GM21381 (cell line): ENCODE results near the gene ATG4C.

Source experiments
- ATAC-seq: cut with Tn5 transposase; IDR thresholded peaks from one replicate; pipeline ENCODE4 v1.9.1; 2021; ENCODE audit warnings: mild to moderate bottlenecking, moderate library complexity; ENCODE audit not compliant: unreplicated experiment

The ATG4C gene

GRCh38 chr1:62903522-62903921 lies 119.6 kb downstream of the ATG4C start:
- no peak for ATAC-seq

DNA sequence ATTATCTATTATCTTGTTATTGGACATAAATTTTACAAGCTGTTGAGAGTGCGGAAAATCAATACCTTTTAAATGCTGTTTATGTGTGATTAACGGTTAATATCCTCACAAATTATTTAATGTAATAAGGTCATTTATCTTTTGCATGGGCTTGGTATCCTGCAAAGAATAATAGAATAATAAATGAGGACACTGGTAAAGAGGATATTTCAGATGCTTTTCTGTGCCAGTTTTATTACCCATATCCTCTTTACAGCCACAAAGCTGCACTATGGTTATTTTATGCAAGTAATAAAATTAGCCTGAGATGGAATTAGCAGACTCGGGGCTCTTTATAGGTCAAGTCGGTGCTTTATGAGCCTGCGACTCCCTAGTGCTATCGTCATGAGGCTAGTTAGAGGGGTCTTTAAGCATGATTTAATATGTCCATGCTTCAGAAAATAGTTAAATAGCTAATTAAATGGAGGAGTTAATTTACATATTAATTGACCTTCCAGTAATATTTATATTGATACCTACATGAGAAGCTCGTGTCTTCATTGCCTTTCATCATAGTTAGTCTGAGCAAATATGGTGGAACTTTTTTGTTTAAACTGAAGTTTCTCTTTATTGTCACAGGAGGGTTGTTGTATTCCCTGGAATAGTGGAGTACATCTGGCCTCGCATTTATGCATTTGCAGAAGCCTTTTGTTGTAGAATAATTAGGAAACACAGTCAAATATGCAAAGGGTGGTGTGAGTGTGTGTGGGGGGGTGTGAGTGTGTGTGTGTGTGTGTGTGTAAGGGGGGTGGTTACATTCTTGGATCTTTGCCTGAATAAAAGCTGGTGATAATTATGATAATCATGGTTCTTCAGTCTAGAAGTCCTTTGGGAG lies 120.3 kb downstream of the ATG4C start:
- no peak for ATAC-seq

- ATAC-seq, result no peak
These were observed 120.9 kb downstream of the ATG4C start for GRCh38 chr1:62904856-62905225.

DNA sequence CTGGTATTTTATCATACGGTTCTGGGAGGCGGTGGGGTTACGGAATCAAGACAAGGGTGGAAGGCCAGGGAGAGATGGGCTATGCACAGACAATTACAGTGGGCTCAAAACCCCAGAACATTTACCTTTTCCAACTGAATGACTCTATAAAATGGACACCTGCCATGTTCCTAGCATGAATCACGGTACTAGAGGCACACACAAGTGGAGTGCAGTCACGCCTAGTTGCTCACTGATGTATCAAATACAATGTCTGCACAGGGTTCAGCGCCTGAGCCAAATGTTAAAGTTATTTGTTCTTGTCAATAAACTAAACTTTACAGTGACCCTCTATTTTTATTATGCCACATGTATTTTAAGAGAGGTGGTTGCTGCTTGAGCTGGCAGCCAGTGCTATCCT lies 121.4 kb downstream of the ATG4C start:
- ATAC-seq, result no peak

GRCh38 chr1:62905872-62906271 lies 121.9 kb downstream of the ATG4C start:
- ATAC-seq, result no peak

DNA sequence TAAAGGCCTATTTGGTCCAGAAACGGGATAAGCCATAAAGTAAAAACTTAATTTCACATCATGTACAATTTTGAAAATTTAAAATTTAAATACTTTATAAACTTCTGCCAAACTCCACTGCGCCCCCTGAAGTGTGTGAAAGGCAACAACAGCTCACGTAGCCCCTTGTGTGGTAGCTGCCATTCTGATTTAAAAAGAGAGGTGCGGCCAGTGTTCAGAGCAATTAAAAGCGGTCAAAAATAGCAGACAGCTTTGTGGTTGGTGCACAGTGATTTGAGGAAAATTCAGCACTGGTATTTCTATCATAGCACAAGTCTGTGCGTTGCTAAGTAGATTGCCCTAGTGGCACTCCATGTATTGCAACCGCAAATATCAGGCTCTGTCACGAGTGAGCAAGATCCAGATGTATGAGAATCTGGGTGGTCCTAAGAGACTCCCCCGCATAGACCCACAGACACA lies 122.5 kb downstream of the ATG4C start:
- no peak for ATAC-seq

- no peak for ATAC-seq
These were observed 124.3 kb downstream of the ATG4C start for GRCh38 chr1:62908168-62908695.

- ATAC-seq, result no peak
These were observed 128.2 kb downstream of the ATG4C start for GRCh38 chr1:62912028-62912638.
